Aorta (tissue), 5 donors: Measurements from ENCODE around the gene FGF14. TPM values are rescaled to one million over a fixed set of nuclear protein-coding genes. Genes with fewer than 3 reads are reported as not detected.

Experiments
- ATAC-seq: fragments of 200-7000 bp; cut with Tn5 transposase; one replicate; pipeline ENCODE4 v1.9.1; 2022; ENCODE audit warnings: moderate library complexity; ENCODE audit not compliant: low FRiP score
- DNase-seq, 2 donors: peaks; one replicate each; pipeline ENCODE4 v3.0.0-alpha.2; 2020
- H3K27ac ChIP-seq, 2 donors: one replicate each; pipeline ENCODE4 v1.5.1; 2013; ENCODE audit warnings: low read length in 2 of 2, mild to moderate bottlenecking in 2 of 2, moderate library complexity in 2 of 2, control low read depth in 1 of 2, inconsistent platforms in 1 of 2, low read depth in 1 of 2
- H3K27me3 ChIP-seq, 2 donors: one replicate each; pipeline ENCODE4 v1.6.1; 2013; ENCODE audit warnings: control low read depth in 1 of 2, low read length in 1 of 2, mild to moderate bottlenecking in 1 of 2, moderate library complexity in 1 of 2; ENCODE audit not compliant: insufficient read depth in 2 of 2, control insufficient read depth in 1 of 2
- H3K36me3 ChIP-seq, 2 donors: one replicate each; pipeline ENCODE4 v1.6.1; 2013; ENCODE audit warnings: control low read depth in 1 of 2, low read length in 1 of 2, mild to moderate bottlenecking in 1 of 2; ENCODE audit not compliant: insufficient read depth in 2 of 2, control insufficient read depth in 1 of 2
- H3K4me1 ChIP-seq, 2 donors: one replicate each; pipeline ENCODE4 v1.6.1; 2013; ENCODE audit warnings: low read length in 2 of 2, control low read depth in 1 of 2, mild to moderate bottlenecking in 1 of 2, moderate library complexity in 1 of 2; ENCODE audit not compliant: insufficient read depth in 2 of 2, control insufficient read depth in 1 of 2
- H3K4me3 ChIP-seq, 2 donors: one replicate each; pipeline ENCODE4 v1.5.1; 2013; ENCODE audit warnings: low read length in 2 of 2, control low read depth in 1 of 2, mild to moderate bottlenecking in 1 of 2
- H3K9me3 ChIP-seq: one replicate; pipeline ENCODE4 v1.6.1; 2013; ENCODE audit warnings: mild to moderate bottlenecking, low read length; ENCODE audit not compliant: control insufficient read depth
- WGBS, 2 donors: extraction: QIAGEN DNeasy Blood & Tissue Kit; methylation state at CpG; one replicate each; pipeline ENCODE4 v1.1.7; 2013; 5-methylcytosine and 5-hydroxymethylcytosine counted together
- intact Hi-C, 2 donors: fragments of 100-400 bp; cut with DNase I; formaldehyde crosslinking; loops; one replicate each; pipeline versions ENCODE4 v1.14.2 to v1.15.0; 2022
- polyA plus RNA-seq, 2 donors: library from polyadenylated mRNA; stranded (reverse); fragments of 200-250 nt; gene quantifications; one replicate each; pipeline ENCODE4 v1.2.3, GENCODE V29; 2013
- total RNA-seq, 2 donors: library from RNA; stranded (reverse); fragmentation: NEBNext Ultra II Directional; extraction: Animal tissue kit (Norgen Biotek cat#: 25700); gene quantifications; one replicate each; pipeline ENCODE4 v1.2.1, GENCODE V29; 2021
- donor health status: healthy with polysubstance abuse.
- donor health status: Bipolar disorder and iron deficiency.
- donor health status: DM: no; HTN: no; CAD: no.
- donor health status: DM: no; HTN: no; CAD: no.
- donor health status: DM: yes; HTN: yes; CAD: no.

FGF14 gene
- total and polyA plus RNA-seq, 4 donors, result 0.13 to 4.6 (median 0.72) TPM

DNA sequence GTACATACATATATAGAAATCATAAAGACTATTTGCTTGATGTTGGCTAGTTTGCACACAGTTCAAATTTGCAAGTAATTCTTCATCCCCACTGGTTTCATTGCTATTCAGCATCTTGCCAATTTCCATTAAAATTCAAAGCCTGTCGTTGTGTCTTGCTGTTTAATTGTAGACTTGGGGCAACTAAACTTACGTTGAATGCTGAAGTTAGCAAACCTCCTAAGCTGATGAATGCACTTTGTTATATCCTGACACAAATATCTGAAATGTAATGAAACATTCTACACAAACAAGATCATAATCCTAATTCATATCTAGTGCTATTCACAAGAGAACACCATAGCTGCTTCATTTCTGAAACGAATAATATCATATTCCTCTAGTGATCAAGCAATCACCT lies 568.2 kb downstream of the FGF14 start:
- Histone ChIP-seq H3K36me3 (no peaks in the 10 kb centered on the region), H3K4me1 (no peaks in the 10 kb centered on the region), H3K9me3 (peaks cover 6% of the 10 kb centered on the region), H3K27ac (no peak overlapping the region), H3K27me3 (no peaks in the 10 kb centered on the region), H3K4me3 (no peak overlapping the region)
- 86 to 88% methylated on average over 3 of the region's 3 CpGs for WGBS, 2 donors
- no peak for ATAC-seq
- intact Hi-C loops, result no loop called here
- no peak for DNase-seq

DNA sequence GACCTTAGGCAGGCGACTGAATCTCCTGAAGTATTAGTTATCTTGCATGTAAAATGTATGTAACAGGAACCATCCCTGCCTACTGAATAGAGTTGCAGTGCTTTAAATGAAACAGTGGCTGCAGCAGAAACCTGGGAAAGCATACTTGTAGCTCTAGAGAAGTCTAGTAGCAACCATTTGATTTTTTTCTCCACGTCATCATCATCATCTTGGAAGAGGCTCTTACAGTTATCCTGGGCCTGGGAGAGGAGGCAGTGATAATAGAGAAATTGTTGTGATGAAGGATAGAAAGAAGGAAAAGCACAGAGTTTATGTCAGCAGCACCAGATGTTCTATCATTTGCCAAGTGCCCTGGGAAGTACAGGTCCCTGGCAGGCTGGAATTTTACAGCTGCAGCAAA lies 571.8 kb downstream of the FGF14 start:
- Histone ChIP-seq H3K27me3 (peaks cover 0 to under 1% of the 10 kb centered on the region in 2 donors), H3K4me3 (no peak overlapping the region), H3K9me3 (peaks cover 6% of the 10 kb centered on the region), H3K4me1 (no peaks in the 10 kb centered on the region), H3K36me3 (no peaks in the 10 kb centered on the region), H3K27ac (no peak overlapping the region)
- 69 to 77% methylated on average over 2 of the region's 2 CpGs for WGBS, 2 donors
- ATAC-seq, result no peak
- DNase-seq, result no peak
- intact Hi-C loops, result no loop called here

DNA sequence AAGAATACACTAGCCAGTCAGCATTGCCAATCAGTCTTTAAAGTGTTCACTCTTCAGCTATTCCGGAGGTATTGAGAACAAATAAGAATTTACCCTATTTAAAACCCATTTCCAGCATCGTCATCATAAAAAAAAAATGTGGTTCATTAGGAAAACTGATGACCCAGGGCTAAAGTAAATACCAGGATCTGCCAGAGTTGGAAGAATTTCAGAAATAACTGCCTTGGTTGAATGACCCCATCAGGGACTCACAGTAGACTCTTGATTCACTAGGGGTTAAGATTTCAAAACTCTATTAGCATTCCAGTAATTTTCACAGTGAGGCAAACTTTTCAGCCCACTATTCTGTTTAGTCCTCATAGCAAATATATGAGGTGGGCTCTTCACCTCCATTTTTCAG lies 572.4 kb downstream of the FGF14 start:
- Histone ChIP-seq H3K27ac (no peak overlapping the region), H3K4me3 (no peak overlapping the region), H3K9me3 (peaks cover 6% of the 10 kb centered on the region), H3K27me3 (peaks cover 0 to 1% of the 10 kb centered on the region in 2 donors), H3K36me3 (no peaks in the 10 kb centered on the region), H3K4me1 (no peaks in the 10 kb centered on the region)
- DNase-seq (no peak), ATAC-seq (no peak)
- 52 to 64% methylated on average over 2 of the region's 2 CpGs for WGBS, 2 donors
- intact Hi-C loops, result no loop called here

DNA sequence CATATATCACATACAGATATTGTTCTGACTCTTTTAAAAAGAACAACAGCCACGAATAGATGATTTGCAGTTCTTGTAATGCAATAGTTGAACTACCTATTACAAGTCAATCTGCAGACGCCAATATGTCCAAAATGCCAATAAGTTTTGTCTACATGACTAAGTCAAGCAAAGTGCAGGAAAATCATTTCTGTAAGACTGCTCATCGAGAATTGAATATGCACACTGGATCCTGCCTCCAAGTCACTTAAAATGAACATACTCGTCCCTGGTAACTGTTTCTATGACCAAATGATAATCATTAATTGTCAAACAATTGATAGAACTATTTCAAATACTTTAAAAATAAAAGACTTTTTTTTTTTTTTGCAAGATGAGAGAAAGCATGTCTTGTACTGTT lies 573.7 kb downstream of the FGF14 start:
- Histone ChIP-seq H3K9me3 (peaks cover 6% of the 10 kb centered on the region), H3K27me3 (peaks cover 0 to 1% of the 10 kb centered on the region in 2 donors), H3K4me3 (no peak overlapping the region), H3K36me3 (no peaks in the 10 kb centered on the region), H3K27ac (no peak overlapping the region), H3K4me1 (no peaks in the 10 kb centered on the region)
- intact Hi-C loops, result no loop called here
- no peak for DNase-seq
- ATAC-seq, result no peak
- WGBS, 2 donors, result 82 to 86% methylated on average over 4 of the region's 4 CpGs

DNA sequence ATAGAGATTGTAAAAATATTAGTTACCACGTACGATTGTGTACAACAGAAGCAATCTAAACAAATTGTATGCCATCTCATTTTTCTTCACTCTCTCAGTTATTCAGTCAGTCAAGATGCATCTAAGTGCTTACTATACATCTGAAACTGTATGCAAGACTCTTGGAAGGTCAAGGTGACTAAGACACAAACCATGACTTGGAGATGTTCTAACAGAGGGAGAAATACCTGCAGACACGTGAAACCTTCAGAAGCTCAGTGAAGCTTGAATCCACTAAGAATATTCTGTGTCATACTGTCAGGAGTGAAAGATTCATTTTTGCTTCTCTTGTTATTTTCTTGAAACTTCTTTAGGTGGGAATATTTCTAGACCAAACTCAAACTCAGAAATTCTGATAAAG lies 584.0 kb downstream of the FGF14 start:
- H3K27me3 ChIP-seq, result no peaks in the 10 kb centered on the region
- peaks cover 3% of the 10 kb centered on the region for H3K9me3 ChIP-seq
- no peaks in the 10 kb centered on the region for H3K36me3 ChIP-seq
- no peak overlapping the region for H3K4me3 ChIP-seq
- no peak overlapping the region for H3K27ac ChIP-seq
- ATAC-seq (no peak), DNase-seq (no peak)
- intact Hi-C loops, result no loop called here
- no peaks in the 10 kb centered on the region for H3K4me1 ChIP-seq
- 78 to 83% methylated on average over 3 of the region's 3 CpGs for WGBS, 2 donors

DNA sequence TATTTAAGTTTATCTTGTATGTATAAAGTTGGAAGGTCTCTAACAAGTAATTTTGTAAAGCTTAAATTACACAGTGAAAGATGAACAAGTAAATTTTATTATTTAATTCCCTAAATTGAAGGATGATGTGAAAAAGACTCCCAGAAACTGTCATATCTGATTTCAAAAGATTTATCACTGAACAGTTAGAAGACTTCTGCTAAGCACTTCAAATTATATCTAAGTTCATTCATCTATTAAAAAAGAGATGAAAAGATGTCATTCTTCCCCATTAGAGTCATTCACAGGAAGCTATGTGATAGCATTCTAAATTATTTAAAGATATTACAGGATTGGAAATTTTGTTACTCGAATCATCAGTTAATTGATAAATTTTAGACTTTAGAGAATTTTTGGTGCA lies 590.0 kb downstream of the FGF14 start:
- WGBS, 2 donors, result 86 to 94% methylated on average over 1 of the region's 1 CpG
- DNase-seq (no peak), ATAC-seq (no peak)
- no peaks in the 10 kb centered on the region for H3K36me3 ChIP-seq
- no peaks in the 10 kb centered on the region for H3K4me1 ChIP-seq
- no peak overlapping the region for H3K4me3 ChIP-seq
- peaks cover 3% of the 10 kb centered on the region for H3K9me3 ChIP-seq
- intact Hi-C loops, result no loop called here
- H3K27ac ChIP-seq, result no peak overlapping the region
- no peaks in the 10 kb centered on the region for H3K27me3 ChIP-seq

DNA sequence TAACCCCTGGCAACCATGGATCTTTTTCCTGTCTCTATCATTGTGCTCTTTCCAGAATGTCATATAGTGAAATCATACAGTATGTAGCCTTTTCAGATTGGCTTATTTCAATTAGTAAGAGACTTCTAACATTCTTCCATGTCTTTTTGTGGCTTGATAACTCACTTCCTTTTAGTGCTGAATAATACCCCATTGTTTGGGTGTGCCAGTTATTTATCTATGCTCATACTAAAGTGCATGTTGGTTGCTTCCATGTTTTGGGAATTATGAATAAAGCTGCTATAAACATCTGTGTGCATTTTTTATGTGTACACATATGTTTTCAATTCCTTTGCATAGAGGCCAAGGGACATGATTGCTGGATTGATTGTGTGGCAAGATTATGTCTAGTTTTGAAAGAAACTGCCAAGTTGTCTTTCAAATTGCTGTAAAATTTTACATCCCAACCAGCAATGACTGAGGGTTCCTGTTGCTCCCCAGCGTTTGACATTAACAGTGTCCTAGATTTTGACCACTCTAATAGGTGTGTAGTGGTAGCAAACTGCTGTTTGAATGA lies 590.5 kb downstream of the FGF14 start:
- H3K27me3 ChIP-seq, result no peaks in the 10 kb centered on the region
- H3K4me3 ChIP-seq, result no peak overlapping the region
- WGBS, 2 donors, result 67 to 68% methylated on average over 1 of the region's 1 CpG
- H3K27ac ChIP-seq, result no peak overlapping the region
- H3K36me3 ChIP-seq, result no peaks in the 10 kb centered on the region
- intact Hi-C loops, result no loop called here
- ATAC-seq (no peak), DNase-seq (no peak)
- H3K4me1 ChIP-seq, result no peaks in the 10 kb centered on the region
- H3K9me3 ChIP-seq, result peaks cover 3% of the 10 kb centered on the region

DNA sequence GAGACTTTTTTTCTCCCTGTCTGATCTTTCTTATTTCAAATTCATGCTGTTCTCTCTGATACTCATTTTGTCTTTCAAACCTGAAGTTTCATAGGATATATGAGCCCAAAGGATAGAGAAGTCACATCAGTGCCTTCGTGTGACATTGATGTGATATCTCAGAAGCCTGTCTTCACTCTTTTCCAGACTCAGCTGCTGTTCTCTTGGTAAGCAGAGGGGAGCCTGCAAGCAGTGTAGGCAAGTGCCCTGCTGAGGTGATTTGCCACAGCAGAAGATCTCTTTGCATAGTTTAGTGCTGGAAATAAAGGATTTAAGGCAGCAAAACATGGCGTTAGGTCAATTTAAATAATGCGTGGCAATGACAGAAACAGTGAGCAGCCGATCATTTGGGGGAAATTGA lies 602.7 kb downstream of the FGF14 start:
- WGBS, 2 donors, result 89% methylated on average over 4 of the region's 4 CpGs
- no peak overlapping the region for H3K27ac ChIP-seq
- no peaks in the 10 kb centered on the region for H3K9me3 ChIP-seq
- H3K36me3 ChIP-seq, result no peaks in the 10 kb centered on the region
- no peak overlapping the region for H3K4me3 ChIP-seq
- DNase-seq (no peak), ATAC-seq (no peak)
- intact Hi-C loops, result no loop called here
- H3K4me1 ChIP-seq, result no peaks in the 10 kb centered on the region
- no peaks in the 10 kb centered on the region for H3K27me3 ChIP-seq

DNA sequence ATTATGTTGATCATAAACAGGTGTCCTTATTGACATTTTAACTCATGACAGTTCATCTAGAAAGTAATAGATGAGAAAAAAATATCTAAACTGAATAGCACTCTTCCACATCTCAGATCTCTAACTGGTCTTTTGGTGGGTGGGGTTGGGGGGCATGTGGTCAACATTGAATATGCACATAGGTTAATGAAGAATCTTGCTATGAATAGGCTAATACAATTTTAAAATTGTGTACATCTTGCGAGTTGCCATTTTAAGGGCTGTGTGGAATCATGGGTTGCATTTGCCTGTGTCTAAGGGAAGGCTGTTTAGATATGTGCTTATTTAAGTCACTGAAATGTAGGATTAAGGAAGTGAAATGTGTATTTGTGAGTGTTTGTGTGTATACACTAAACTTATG lies 603.4 kb downstream of the FGF14 start:
- DNase-seq (no peak), ATAC-seq (no peak)
- no peaks in the 10 kb centered on the region for H3K4me1 ChIP-seq

More for the DNA sequence above, 603.4 kb downstream of the FGF14 start:
- 0 to 49% methylated on average over 1 of the region's 1 CpG for WGBS, 2 donors
- Histone ChIP-seq H3K27me3 (no peaks in the 10 kb centered on the region), H3K4me3 (no peak overlapping the region), H3K9me3 (no peaks in the 10 kb centered on the region), H3K27ac (no peak overlapping the region), H3K36me3 (no peaks in the 10 kb centered on the region)
- intact Hi-C loops, result no loop called here
